Esophagus muscularis mucosa (tissue), 4 donors: Measurements from ENCODE around the gene CYREN.
"Not testable (repeated sequence)": the region's sequence is repeated elsewhere in the genome, so short reads cannot be mapped to it uniquely, and the experiment has no call there.

ENCODE experiments used
- CTCF ChIP-seq, 3 experiments: fragments of 200-600 bp in 2 of 3; fragments of 450-650 bp in 1 of 3; sonication (generic) in 2 of 3; IDR thresholded peaks; one replicate each; pipeline ENCODE4 v1.5.1; 2017 to 2019; ENCODE audit warnings: antibody characterized with exemption in 3 of 3, mild to moderate bottlenecking in 2 of 3, moderate library complexity in 1 of 3
- EP300 ChIP-seq: sonication (generic); formaldehyde crosslinking; IDR thresholded peaks from one replicate; pipeline ENCODE4 v1.6.1; 2017; ENCODE audit warnings: antibody characterized with exemption
- POLR2A ChIP-seq: fragments of 450-650 bp; IDR thresholded peaks from one replicate; pipeline ENCODE4 v1.6.1; 2017; ENCODE audit warnings: antibody characterized with exemption, moderate library complexity, mild to moderate bottlenecking, low read depth
- POLR2AphosphoS5 ChIP-seq, 2 donors: sonication (generic); formaldehyde crosslinking; IDR thresholded peaks; one replicate each; pipeline ENCODE4 v1.6.1; 2017; ENCODE audit warnings: antibody characterized with exemption in 2 of 2

DNA sequence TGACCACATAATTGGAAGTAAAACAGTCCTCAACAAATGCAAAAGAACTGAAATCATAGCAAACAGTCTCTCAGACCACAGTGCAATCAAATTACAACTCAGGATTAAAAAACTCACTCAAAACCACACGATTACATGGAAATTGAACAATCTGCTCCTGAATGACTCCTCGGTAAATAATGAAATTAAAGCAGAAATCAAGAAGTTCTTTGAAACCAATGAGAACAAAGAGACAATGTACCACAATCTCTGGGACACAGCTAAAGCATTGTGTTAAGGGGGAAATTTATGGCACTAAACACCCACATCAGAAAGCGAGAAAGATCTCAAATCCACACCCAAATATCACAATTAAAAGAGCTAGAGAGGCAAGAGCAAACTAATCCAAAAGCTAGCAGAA lies 45.9 kb downstream of the CYREN start:
- TF ChIP-seq CTCF (IDR thresholded peaks at IDR 0.05); POLR2A; EP300; POLR2AphosphoS5 (IDR thresholded peaks at IDR 0.05): not testable (repeated sequence)
